Esophagus muscularis mucosa (tissue), 4 donors: ENCODE measurements around the gene ZNF518B.

Source experiments
- CTCF ChIP-seq, 3 experiments: fragments of 200-600 bp in 2 of 3; fragments of 450-650 bp in 1 of 3; sonication (generic) in 2 of 3; IDR thresholded peaks; one replicate each; pipeline ENCODE4 v1.5.1; 2017 to 2019; ENCODE audit warnings: antibody characterized with exemption in 3 of 3, mild to moderate bottlenecking in 2 of 3, moderate library complexity in 1 of 3
- EP300 ChIP-seq: sonication (generic); formaldehyde crosslinking; IDR thresholded peaks from one replicate; pipeline ENCODE4 v1.6.1; 2017; ENCODE audit warnings: antibody characterized with exemption
- POLR2A ChIP-seq: fragments of 450-650 bp; IDR thresholded peaks from one replicate; pipeline ENCODE4 v1.6.1; 2017; ENCODE audit warnings: antibody characterized with exemption, moderate library complexity, mild to moderate bottlenecking, low read depth
- POLR2AphosphoS5 ChIP-seq, 2 donors: sonication (generic); formaldehyde crosslinking; IDR thresholded peaks; one replicate each; pipeline ENCODE4 v1.6.1; 2017; ENCODE audit warnings: antibody characterized with exemption in 2 of 2

GRCh38 chr4:10495651-10496050 lies 38.4 kb upstream of the ZNF518B start:
- TF ChIP-seq POLR2A (no peak), CTCF (IDR thresholded peaks at IDR 0.05) (no peak), POLR2AphosphoS5 (IDR thresholded peaks at IDR 0.05) (no peak), EP300 (no peak)
